C4-2B (cell line): ENCODE data around the gene GTF2E1.
"Not testable (repeated sequence)": the region's sequence is repeated elsewhere in the genome, so short reads cannot be mapped to it uniquely, and the experiment has no call there.

Experiments
- H3K27ac ChIP-seq: fragments of 450-650 bp; 2 replicates; pipeline ENCODE4 v1.5.1; 2017
- CTCF ChIP-seq: fragments of 450-650 bp; conservative IDR thresholded peaks from 2 replicates; pipeline ENCODE4 v1.5.1; 2017; ENCODE audit warnings: mild to moderate bottlenecking
- ZFX ChIP-seq: fragments of 450-650 bp; IDR thresholded peaks from 2 replicates; pipeline ENCODE4 v1.6.1; 2017

The GTF2E1 gene

GRCh38 chr3:120743556-120744195 lies 1.1 kb downstream of the GTF2E1 start:
- peak overlapping the region; percentile 96 for H3K27ac ChIP-seq
- TF ChIP-seq ZFX (no peak), CTCF (no peak)

GRCh38 chr3:120745466-120745865 lies 2.9 kb downstream of the GTF2E1 start:
- no peak overlapping the region for H3K27ac ChIP-seq
- TF ChIP-seq ZFX, result no peak
- TF ChIP-seq CTCF, result no peak

- H3K27ac ChIP-seq, result no peak overlapping the region
- no peak for TF ChIP-seq CTCF
- no peak for TF ChIP-seq ZFX
These were observed 7.3 kb downstream of the GTF2E1 start for GRCh38 chr3:120749843-120750242.

GRCh38 chr3:120752230-120752629 lies 9.7 kb downstream of the GTF2E1 start:
- TF ChIP-seq ZFX (no peak), CTCF (no peak)
- no peak overlapping the region for H3K27ac ChIP-seq

GRCh38 chr3:120752865-120753264 lies 10.3 kb downstream of the GTF2E1 start:
- H3K27ac ChIP-seq, result no peak overlapping the region
- TF ChIP-seq ZFX (no peak), CTCF (no peak)

- no peak overlapping the region for H3K27ac ChIP-seq
- TF ChIP-seq CTCF, result no peak
- TF ChIP-seq ZFX, result no peak
These were observed 11.3 kb downstream of the GTF2E1 start for GRCh38 chr3:120753810-120754209.

GRCh38 chr3:120756061-120756460 lies 13.5 kb downstream of the GTF2E1 start:
- no peak overlapping the region for H3K27ac ChIP-seq
- TF ChIP-seq ZFX, result no peak
- TF ChIP-seq CTCF, result no peak

GRCh38 chr3:120758551-120758950 lies 16.0 kb downstream of the GTF2E1 start:
- not testable (repeated sequence) for H3K27ac ChIP-seq
